T follicular helper cell (primary cell): Measurements from ENCODE around the gene DCHS1.

ENCODE experiments used
- DNase-seq: peaks from one replicate; pipeline ENCODE4 v3.0.0-alpha.2; 2020; ENCODE audit warnings: low read depth

The DCHS1 gene

DNA sequence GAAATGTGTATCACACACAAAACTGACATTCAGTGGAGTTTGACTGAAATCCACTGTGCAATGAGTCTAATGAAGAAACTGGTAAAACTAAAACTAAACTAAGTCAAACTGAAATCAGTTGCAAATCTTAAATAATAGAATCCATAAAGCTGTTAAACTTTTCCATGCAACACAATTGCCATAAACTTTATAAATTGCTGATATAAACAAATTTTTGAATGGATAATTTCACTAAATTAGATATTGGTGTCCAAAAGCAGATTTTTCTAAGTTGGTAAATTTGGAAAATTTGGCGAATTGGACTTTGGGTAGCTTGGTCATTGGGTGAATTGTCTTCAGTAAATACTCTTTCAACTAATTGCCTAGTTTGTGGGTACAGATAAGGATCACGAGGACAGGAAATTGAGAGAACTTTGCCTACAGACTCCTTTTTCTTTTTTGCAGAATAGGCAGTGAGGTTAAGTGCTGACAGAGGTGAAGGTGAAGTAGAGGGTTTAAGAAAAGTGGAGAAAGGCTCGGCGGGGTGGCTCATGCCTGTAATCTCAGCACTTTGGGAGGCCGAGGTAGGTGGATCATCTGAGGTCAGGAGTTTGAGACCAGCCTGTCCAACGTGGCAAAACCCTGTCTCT is 14.7 kb upstream of the DCHS1 start:
- DNase-seq: no peak

DNA sequence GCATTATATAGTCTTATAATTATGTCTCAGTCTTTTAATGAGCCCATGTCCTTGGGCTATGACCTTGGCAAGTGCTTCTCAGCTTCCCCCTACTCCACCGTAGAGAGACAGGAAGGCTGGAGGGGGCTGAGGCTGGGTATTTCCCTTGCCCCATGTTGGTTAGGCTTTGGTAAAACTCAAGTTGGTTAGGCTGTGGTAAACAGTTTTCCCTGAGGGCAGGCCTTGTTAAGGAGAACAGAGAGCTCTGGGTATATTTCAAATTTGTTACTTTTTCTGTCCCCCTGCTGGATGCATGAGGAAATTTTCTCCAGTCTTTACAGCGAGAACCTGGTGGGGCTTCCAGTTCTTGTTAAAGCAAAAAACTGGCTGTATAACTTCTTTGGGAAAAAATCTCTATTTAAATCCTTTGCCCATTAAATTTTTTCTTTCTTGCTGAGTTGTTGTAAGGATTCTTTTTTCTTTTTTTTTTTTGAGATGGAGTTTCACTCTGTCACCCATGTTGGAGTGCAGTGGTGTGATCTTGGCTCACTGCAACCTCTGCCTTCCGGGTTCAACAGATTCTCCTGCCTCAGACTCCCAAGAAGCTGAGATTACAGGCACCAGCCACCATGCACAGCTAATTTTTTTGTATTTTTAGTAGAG is 12.2 kb upstream of the DCHS1 start:
- DNase-seq: no peak

DNA sequence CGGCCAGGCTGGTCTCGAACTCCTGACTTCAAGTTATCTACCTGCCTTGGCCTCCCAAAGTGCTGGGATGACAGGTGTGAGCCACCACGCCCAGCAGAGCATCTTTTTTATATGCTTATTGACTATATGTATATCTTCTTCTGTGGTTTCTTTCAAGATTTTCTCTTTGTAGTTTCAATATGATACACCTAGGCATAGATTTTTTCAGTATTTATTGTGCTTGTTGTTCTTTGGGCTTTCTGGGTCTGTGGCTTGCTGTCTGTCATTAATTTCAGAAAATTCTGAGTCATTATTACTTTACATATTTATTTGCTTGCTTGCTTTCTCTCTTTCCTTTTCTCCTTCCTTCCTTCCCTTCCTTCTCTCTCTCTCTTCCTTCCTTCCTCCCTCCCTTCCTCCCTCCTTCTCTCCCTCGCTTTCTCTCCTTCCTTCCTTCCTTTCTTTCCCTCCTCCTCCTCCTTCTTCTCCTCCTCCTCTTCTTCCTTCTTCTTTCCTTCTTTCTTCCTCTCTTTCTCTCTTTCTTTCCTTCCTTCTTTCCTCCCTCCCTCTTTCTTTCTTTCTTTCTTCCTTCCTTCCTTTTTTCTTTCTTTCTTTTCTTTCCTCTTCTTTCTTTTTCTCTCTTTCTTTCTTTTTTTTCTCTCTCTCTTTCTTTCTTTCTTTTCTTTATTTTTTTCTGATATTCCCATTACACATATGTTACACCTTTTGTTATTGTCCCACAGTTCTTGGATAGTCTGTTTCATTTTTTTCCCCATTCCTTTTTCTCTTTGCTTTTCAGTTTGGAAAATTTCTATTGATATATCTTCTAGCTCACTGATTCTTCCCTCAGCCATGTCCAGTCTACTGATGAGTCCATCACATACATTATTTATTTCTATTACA is 10.9 kb upstream of the DCHS1 start:
- no peak for DNase-seq

DNA sequence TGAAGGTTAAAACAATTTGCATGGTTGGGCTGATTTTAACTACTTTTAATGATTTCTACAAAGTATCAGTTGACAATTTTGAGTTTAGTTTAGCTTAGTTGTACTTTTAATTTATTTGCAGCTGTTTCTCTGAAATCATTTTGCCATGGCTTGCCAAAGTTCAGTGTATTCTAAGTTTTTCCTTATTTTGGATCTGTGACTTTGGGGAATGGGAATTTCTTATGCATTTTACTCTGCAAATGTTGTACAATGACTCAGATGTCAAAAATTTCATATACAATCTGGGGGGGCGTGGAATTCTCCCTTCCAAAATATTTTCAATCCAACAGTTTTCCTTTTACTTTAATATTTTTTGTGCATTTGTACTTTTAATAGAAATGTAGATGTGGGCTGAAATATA is 8.9 kb upstream of the DCHS1 start:
- no peak for DNase-seq

DNA sequence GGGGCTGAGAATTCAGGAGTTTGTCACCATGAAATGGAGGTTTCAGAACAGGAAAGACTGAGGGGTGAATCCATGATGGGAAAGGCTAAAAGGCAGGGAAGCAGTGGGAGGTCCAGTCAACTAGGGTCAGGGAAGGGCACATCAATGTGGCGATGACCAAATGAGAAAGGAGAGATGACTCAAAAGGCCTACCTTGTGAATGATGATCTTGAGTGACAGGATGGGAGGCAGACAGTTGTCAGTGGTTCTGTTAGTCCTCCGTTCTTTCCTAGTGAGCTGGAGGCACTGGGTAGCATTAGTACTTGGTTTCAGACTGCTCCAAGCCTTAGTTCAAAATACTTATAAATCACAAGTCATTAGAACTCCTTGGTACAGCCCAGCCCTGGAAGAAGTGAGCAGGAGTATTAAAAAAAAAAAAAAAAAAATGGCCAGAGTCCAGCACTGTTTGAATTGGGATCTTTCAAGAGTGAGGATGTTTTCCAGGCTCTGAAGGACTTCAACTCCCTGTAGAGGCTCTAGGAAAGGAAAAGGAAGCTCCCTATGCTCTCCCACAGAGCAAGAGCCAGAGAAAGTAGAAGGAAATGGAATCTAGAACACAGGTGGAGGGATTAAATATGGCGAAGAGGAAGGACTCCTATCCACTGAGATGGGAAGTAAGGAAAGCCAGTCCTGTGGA is 8.3 kb upstream of the DCHS1 start:
- no peak for DNase-seq

DNA sequence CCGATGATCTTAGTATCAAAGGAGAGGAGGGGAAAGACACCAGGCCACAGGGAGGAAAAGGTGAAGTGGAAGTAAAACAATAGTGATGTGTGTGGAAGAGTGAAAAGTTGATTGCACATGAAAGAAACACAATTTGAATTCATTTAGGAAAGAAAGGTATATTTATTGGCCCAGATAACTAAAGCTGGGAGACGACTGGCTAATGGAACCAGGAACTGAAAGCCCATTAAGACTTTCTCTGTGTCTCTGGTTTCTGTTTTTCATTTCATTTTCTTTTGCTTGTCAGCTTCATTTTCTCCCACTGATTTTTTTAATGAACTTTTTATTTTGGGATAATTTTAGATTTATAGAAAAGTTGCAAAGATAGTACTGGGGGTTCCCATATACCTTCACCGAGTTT is 5.1 kb upstream of the DCHS1 start:
- DNase-seq: no peak

DNA sequence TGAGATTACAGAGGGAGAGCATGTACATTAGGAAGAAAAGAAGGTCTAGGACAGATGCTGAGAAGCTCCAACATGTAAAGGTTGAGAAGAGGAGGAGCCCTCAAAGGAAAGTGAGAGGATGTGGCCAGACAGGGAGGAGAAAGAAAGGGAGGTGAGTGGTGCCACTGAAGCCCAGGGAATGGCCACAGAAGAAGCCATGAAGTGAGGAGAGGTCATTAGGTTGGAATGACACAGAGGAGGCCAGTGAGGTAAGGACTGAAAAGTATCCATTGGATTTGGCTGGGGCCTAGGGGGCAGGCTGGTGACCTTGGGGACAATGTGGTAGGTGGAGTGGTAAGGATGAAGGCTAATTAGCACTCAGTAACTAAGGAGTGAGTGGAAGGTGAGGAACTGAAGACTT is 3.0 kb upstream of the DCHS1 start:
- no peak for DNase-seq

DNA sequence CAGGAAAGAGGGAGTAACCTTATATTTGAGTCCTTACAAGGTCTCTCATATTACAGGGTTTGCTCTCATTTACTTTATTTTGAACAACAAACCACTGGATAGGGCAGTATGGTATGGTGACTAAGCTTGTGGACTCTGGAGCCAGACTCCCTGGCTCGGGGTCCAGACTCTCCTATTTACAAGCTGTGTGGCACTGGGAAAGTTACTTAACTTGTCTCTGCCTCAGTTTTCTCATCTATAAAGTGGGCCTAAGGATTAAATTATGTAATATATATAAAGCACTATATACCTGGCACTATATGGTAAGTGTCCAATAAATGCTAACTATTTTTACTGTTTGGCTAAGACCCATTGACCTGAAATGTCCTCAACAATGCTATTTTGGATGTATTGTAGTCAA is 1.7 kb upstream of the DCHS1 start:
- DNase-seq: no peak

DNA sequence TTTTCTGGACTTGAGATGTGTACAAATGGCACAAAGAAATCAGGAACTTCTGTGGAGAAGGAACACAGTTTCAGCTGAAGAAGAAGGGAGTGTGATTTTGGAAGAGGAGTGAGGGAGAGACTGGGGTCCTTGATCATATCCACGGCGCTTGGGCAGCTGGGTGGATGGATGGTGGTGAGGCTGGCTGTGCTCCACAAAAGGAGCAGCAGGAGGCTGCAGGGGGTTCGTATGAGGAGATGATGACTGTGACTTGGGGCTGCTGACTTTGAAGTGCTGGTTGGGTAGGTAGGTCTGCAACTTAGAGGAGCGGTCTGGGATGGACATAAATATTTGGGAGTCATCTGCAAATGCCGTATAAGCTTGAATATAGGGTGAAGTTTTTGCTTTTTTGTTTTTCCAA is 1.3 kb upstream of the DCHS1 start:
- no peak for DNase-seq

DNA sequence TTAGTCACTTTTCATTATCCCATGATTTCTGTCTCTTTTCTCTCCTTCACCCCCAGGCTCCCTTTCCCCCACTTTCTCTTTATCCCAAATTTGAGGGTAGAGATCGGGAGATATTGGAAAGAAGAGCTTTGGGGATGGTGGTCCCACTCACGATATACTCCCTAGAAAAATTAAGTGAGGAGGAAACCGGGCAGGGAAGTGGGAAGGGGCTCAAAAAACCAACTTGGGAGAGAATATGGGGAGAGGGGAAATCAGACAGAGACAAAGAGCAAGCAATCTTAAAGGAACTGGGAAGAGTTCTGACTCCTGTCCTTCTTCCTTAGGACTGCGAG is 941 bp upstream of the DCHS1 start:
- no peak for DNase-seq

DNA sequence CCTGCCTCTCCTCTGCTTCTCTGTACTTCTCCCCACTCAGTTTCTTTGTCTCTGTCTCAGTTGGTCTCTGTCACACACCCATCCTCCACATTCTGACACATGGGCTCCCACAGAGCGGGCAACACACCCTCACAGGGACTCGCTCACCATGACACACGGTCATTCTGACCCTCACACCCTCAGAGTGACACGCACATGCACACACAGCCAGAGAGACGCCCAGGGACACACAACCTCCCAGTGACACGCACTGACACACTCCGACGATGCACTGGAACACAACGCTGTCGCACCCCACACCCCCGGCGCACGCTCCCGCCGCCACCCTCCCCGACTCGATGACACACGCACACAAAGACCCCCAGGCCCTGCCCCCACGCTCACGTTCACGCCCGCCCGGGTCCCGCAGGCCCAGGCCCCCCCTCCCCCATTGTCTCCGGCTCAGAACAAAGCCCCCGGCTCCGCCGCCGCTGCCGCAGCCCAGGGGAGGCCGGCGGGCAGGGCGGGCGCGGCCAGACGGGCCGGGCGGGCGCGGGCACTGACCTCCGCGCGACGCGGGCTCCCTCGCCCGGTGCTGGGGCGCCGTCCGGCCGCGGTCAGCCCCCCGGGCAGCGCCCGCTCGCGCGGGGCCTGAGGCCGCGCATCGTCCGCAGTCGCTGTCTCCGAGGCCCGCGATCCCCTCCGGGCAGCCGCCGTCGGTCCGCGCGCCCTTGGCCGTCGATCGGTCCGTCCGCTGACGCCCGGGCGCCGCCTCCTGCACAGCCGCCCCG is 404 bp downstream of the DCHS1 start:
- no peak for DNase-seq

DNA sequence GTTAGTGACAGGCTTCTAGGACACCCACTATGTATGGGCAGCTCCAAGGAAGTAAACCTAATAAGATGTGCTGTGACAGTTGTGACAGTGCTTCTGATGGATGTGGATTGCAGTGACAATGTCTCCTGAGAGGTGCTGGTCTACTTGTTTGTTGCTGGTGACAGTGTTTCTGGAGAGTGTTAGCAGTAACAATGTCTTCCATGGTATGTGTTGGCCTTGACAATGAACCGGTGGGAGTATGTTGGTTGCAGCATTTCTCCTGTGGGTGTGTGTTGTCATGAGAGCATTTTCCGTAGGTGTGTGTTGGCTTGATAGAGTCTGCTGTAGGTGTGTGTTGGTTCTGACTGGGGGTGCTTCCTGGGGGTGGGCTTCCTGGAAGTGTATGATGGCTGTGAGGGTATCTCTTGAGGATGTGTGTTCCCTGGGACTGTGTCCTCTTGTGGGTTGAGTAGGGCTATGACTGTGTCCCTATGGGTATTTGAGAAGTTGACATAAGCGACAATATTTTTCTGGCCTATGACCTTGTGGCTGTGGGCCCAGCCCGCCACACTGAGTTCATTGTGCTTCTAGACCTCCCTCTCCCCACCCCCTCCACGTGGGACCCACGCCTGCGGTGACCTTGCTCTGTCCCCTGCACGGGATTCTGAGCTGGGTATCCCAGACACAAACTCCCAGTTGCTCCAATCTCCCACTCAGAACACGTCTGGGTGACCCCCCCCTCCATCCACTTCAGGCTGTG is 1.2 kb downstream of the DCHS1 start:
- DNase-seq: no peak

DNA sequence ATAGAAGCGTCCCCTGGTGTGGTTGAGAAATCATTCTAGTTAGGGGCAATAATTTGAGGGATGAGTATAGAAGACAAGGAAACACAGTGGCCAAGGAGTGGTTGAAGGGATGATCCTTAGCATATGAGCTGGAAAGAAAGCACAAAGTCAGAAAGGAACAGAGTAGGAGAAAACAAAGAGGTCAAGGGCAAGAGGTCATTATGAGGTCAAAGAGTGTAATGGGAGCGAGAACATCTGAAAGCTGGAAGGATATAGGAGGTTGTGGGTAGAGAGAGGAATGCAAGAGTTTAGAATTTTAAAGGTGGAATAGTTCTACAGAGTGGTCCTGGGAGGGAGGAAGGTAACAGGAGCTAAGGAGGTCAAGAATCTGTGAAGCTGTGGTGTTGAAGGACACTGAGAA is 2.0 kb downstream of the DCHS1 start:
- DNase-seq: no peak

DNA sequence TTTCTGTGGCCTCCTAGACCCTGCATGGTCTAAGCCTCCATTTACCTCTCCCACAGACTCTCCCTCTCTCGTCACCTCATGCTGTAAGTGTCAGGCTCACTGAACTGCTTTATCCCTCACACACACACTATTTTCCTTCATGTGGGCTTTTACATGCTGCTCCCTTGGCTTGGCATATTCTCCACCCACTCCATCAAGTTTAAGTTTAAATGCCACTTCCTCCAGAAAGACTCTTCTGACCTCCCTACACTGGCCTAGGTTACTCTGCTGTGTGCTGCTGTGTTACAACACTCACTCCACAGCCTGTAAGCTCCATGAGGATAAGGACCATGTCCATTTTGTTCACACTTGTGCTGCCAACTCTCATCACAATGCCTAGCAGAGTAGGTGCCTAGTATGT is 2.5 kb downstream of the DCHS1 start:
- DNase-seq: no peak

DNA sequence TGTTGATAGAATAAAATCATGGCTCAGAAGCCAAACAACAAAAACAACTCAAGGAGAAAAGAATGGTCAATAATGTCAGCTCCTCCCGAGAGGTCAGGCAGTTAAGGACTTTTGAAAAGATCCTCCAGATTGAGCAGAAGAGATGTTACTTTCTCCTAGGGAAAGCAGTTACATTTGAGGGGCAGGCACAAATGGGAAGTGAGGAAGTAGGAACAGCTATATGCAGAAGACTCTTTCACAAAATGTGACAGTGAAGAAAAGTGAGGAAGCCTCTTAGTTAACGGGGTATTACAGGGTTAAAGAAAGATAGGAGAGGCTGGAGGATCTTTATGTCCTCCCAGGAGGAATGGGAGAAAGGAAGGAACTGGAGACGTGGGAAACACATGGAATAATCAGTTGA is 3.4 kb downstream of the DCHS1 start:
- no peak for DNase-seq

DNA sequence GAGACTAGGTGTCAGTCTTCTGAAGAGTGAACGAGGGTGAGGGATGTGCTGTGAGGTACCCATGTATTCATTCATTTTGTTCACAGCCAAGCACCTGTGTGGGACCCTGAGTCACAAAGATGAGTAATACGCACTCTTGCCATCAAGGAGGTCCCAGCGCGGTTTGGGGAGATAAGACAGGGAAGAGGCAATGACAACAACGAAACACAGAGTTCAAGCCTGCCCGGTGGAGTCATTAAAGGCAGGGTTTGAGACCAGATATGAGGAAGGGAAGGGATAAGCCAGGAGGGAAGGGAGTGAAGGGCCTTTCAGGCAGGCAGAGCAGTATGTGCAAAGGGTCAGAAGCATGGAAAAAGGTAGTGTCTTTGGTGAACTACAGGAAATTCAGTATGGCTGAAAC is 4.6 kb downstream of the DCHS1 start:
- DNase-seq: no peak

DNA sequence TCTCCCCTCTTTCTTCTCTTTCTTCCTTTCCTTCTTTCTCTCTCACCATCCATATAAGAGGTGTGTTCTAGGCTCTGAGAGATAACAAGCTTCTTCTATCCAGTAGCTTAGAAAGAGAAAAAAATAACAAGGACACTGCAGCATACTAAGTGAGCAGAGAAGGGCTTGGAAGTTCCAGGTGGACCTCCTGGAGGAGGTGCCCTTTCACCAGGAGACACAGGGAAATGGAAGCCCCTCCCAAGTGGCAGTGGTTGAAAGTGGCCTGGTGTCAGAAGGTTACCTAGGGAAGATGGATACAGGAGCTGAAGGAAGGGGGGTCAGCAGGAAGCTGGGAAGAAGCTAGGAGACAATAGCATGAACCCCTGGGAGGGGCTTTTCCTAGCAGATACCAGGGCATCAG is 5.5 kb downstream of the DCHS1 start:
- DNase-seq: no peak

DNA sequence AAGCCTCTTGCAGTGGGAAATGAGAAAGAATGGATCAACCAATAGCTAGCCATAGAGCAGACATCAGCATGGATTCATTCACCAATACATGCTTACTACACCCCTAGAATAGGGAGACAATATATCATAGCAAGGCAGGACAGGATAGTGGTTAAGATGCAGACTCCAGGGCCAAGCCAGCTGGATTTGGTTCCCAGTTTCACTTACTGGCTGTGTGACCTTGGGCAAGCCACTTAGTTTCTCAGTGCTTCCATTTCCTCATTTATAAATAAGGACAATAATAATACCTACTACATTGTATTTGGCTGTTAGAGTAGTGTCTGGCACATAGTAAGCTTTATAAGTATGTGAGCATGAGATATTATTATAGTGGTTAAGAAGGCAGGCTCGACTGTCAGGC is 7.1 kb downstream of the DCHS1 start:
- DNase-seq: no peak

DNA sequence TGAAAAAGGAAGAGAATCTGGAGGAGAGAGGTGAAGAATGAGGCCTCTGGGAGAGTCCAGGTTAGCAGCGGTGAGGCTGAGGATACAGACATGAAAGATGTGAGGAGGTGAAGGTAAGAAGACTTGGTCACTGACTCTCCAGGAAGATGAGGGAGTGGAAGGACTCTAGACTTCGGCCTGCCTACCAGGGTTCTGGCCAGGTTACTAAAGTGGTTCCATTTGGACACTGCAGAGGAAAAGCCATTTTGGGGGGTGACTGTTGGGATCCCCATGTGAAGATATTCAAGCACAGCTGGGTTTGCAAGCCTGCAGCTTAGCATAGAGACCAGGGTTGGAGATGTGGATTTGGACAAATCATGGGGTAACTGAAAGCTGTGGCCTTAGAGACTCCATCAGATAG is 7.8 kb downstream of the DCHS1 start:
- DNase-seq: no peak

DNA sequence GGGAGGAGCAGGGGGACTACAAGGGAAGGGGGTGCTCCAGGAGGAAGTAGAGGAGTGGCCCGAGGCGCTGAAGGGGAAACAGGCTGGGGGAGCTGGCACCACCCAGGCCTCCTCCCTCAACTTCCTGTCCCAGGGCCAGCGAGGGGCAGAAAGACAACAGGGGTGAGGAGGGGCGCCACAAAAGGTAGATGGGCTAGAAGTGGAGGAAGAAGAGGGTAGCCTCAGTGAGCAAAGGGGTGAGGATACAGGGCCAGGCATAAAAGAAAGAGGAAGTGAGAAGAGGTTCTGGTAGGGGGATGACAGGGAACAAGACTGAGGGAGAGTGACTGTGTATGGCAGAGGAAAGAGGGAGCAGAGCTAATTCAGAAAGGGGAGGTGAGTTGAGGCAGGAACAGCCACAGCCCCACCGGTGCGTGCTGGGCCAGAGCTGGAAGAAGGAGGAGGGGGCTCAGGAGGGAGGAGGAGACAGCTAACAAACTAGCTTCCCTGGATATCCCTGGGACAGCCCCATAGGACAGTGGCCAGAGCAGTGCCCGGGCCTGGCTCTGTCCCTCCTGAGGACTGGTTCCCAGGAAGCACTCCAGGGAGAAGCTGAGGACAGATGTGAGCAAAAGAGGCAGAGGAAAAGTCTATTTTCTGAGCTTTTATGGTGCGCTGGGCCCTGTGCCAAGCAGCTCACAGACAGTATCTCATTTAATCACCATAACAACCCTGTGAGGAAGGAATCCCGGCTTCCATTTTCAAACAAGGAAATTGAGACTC is 8.5 kb downstream of the DCHS1 start:
- DNase-seq: no peak

DNA sequence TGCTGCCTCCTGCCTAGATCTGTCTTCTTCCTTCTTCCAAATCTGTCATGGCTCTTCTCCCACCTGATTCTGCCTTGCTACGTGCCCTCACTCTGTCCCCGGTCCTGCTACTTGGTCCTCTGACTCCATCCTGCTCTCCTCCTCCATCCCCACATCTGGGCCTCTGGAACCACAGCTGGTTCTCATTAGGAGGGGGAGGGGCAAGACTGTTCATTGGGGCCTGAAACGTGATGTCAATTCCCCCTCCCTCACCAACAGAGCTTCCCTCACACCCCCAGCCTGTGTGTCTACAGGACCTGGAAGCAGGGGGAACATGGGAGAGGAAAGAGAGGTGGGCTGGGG is 9.1 kb downstream of the DCHS1 start:
- DNase-seq: no peak
